BJ (cell line): ENCODE results near the gene STXBP6. TPM values are rescaled to one million over a fixed set of nuclear protein-coding genes. Genes with fewer than 3 reads are reported as not detected.

Experiments used
- CTCF ChIA-PET: fragments of 350-600 bp; formaldehyde crosslinking; extraction: SDS; loops from one replicate; lab custom pipeline; 2021; ENCODE audit warnings: antibody characterized with exemption, inconsistent platforms; lab: Yijun Ruan, JAX
- POLR2A ChIA-PET: fragments of 300-600 bp; sonication (Branson Sonifier 250); formaldehyde crosslinking; extraction: SDS; loops from one replicate; lab custom pipeline; 2021; ENCODE audit warnings: antibody characterized with exemption; lab: Charles Lee
- DNase-seq: peaks from one replicate; pipeline ENCODE4 v3.0.0-alpha.2; 2011; ENCODE audit warnings: low read depth
- H3K27me3 ChIP-seq: 2 replicates; pipeline ENCODE4 v1.6.0; 2011; ENCODE audit warnings: low read length; ENCODE audit not compliant: control insufficient read depth, insufficient read depth
- H3K36me3 ChIP-seq: 2 replicates; pipeline ENCODE4 v1.5.1; 2011; ENCODE audit warnings: low read length; ENCODE audit not compliant: control insufficient read depth, insufficient read depth
- H3K4me3 ChIP-seq: 2 replicates; pipeline ENCODE4 v1.5.1; 2011; ENCODE audit warnings: low read depth, mild to moderate bottlenecking, control low read depth, low read length
- polyA plus RNA-seq: library from polyadenylated mRNA; depleted of rRNA; stranded (reverse); fragments of >200 nt; gene quantifications from 2 replicates; pipeline ENCODE4 v1.2.3, GENCODE V29; 2011
- TF ChIP-seq, protein P1 (sequence below): IDR thresholded peaks from 2 replicates; pipeline ENCODE4 v1.5.1; 2011; ENCODE audit warnings: low read depth, mild to moderate bottlenecking, control low read depth, inconsistent platforms, low read length, moderate library complexity; ENCODE audit not compliant: insufficient read depth

STXBP6 gene
- polyA plus RNA-seq, 1 experiment, result 12.1 TPM

DNA sequence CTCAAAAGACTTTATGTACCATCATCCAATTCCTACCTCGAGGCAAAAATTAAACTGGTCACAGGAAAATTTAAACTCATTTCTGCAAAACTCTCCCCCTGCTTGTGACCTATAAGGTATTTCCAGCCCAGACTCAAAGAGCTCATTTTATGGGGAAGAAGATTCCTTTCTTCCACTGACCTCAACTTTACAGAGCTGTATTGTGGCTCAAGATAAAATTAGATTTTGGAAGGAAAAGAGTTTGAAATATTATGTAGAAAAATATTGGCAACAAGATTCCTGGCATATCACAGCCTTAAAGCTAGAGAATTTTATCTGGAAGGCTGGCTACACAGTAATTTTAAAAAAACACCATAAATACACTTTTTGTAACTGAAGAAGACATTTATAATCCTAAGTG lies 91.7 kb downstream of the STXBP6 start:
- CTCF ChIA-PET, result interaction anchor here (1.6 kb wide), 1 partner anchor 152 kb away, joined by 3 read pairs; no protein-coding TSS in a partner anchor
- DNase-seq, result peak; percentile 68
- H3K36me3 ChIP-seq, result no peaks in the 10 kb centered on the region
- TF ChIP-seq, protein P1, sequence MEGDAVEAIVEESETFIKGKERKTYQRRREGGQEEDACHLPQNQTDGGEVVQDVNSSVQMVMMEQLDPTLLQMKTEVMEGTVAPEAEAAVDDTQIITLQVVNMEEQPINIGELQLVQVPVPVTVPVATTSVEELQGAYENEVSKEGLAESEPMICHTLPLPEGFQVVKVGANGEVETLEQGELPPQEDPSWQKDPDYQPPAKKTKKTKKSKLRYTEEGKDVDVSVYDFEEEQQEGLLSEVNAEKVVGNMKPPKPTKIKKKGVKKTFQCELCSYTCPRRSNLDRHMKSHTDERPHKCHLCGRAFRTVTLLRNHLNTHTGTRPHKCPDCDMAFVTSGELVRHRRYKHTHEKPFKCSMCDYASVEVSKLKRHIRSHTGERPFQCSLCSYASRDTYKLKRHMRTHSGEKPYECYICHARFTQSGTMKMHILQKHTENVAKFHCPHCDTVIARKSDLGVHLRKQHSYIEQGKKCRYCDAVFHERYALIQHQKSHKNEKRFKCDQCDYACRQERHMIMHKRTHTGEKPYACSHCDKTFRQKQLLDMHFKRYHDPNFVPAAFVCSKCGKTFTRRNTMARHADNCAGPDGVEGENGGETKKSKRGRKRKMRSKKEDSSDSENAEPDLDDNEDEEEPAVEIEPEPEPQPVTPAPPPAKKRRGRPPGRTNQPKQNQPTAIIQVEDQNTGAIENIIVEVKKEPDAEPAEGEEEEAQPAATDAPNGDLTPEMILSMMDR, result no peak
- no peaks in the 10 kb centered on the region for H3K27me3 ChIP-seq
- no peak overlapping the region for H3K4me3 ChIP-seq
- POLR2A ChIA-PET, result interaction anchor here (0.6 kb wide), 1 partner anchor 21 kb away, joined by 3 read pairs; no protein-coding TSS in a partner anchor

DNA sequence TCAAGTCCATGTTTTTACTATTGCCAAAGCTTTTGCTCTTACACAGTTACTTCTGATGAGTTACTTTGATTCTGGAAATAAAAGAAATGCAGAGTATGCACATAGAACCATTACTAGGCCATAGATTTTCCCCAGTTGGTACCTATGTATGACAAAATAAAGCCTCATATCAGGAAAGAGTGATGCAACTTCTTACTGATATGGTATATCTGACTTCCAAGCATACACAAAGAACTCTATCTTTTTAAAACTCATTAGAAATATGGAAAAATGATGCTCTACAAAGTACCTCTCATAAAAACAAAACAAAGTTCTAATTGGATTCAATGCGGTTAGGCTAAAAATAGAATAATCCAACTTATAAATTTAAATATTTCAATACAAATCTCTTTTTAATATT lies 92.1 kb downstream of the STXBP6 start:
- H3K4me3 ChIP-seq, result no peak overlapping the region
- CTCF ChIA-PET, result interaction anchor here (0.6 to 1.6 kb wide), 2 partner anchors 12 to 151 kb away, joined by 3 to 5 read pairs; no protein-coding TSS in a partner anchor
- no peaks in the 10 kb centered on the region for H3K27me3 ChIP-seq
- POLR2A ChIA-PET, result interaction anchor here (0.6 kb wide), 1 partner anchor 22 kb away, joined by 3 read pairs; no protein-coding TSS in a partner anchor
- TF ChIP-seq, protein P1, result no peak
- DNase-seq, result no peak
- H3K36me3 ChIP-seq, result no peaks in the 10 kb centered on the region

DNA sequence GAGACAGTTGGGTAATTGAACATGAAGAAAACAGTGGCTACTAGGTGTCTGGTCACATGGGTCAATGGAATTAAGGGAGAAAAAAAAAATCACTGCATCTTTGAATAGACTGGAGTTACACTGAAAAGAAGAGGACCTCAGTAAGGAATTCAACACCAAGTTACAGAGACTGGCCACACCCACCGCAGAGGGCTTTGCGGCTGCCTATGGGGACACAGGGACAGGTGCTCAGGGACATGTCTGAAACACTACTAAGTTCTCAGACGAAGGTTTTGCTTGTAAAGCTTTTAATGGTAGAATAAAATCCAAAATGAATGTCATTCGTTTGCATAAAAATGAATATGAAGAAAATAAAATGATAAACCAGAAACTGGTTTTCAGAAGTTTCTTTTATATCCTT lies 93.8 kb downstream of the STXBP6 start:
- TF ChIP-seq, protein P1, result no peak
- CTCF ChIA-PET, result interaction anchor here (0.7 kb wide), 1 partner anchor 168 kb away, joined by 3 read pairs; no protein-coding TSS in a partner anchor

DNA sequence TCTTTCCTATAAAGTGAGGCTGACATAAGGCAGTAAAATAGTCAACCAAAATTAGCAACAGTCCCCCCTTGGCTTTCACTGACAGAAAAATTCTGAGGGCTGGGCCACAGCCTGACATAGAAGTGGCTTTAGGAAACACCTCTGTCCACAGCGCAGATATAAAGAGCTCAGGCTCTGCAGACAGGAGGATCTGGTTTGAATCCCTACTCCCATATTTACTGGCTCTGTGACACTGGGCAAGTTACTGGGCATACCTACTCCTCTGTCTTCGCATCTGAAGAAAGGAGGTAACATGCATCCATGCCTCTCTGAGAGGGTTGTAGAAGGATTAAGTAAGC lies 95.3 kb downstream of the STXBP6 start:
- Histone ChIP-seq H3K36me3 (no peaks in the 10 kb centered on the region), H3K27me3 (no peaks in the 10 kb centered on the region), H3K4me3 (no peak overlapping the region)
- TF ChIP-seq, protein P1, result no peak
- POLR2A ChIA-PET, result no interaction called here
- no peak for DNase-seq
- CTCF ChIA-PET, result interaction anchor here (1.1 to 2.3 kb wide), 2 partner anchors 12 to 148 kb away, joined by 3 to 9 read pairs; no protein-coding TSS in a partner anchor

More for the DNA sequence above, 93.8 kb downstream of the STXBP6 start:
- H3K36me3 ChIP-seq, result no peaks in the 10 kb centered on the region
- no peak for DNase-seq
- H3K4me3 ChIP-seq, result no peak overlapping the region
- H3K27me3 ChIP-seq, result no peaks in the 10 kb centered on the region
- POLR2A ChIA-PET, result no interaction called here

DNA sequence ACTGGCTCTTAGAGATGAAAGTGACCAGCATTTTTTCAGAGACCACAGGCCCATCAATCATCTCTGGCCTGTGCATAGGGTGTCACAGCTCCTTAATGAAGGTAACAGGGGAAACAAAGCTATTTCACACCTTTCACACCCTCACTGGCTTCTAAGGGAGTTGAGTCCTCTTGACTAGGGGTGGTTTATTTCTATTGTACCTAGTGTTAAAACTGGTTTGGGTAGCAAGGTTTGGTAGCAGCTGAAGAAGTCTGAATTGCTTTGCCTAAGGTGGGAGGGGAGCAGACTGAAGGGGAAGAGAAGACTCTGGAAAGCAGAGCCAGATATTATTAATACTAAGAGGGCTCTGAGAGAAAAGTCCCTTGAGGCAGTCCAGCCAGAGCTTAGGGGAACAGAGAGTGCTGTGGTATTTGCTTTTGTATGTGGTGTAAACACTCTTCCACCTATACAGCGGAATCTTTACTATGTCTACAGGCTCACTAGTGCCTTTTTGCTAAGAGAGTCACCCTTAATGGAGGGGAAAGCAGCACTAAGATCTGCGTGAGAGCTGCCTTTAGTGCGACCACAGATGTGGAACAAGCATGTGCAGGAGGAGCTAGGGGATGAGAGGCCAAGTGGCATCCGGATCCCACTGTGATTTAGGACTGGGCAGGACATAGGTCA lies 95.8 kb downstream of the STXBP6 start:
- no peaks in the 10 kb centered on the region for H3K27me3 ChIP-seq
- H3K36me3 ChIP-seq, result no peaks in the 10 kb centered on the region
- CTCF ChIA-PET, result interaction anchor here (1.0 to 2.3 kb wide), 3 partner anchors 9 to 148 kb away, joined by 3 to 9 read pairs (median 3); no protein-coding TSS in a partner anchor
- no peak for DNase-seq
- TF ChIP-seq, protein P1, result no peak
- POLR2A ChIA-PET, result no interaction called here
- H3K4me3 ChIP-seq, result no peak overlapping the region
